Heart right ventricle (tissue), 16 donors: ENCODE data around the gene NVL. TPM values are rescaled to one million over a fixed set of nuclear protein-coding genes. Genes with fewer than 3 reads are reported as not detected.

ENCODE experiments used
- ATAC-seq, 8 donors: fragments of 200-7000 bp; cut with Tn5 transposase; one replicate each; pipeline ENCODE4 v1.9.1; 2020; ENCODE audit warnings: mild to moderate bottlenecking in 8 of 8, moderate library complexity in 8 of 8, moderate number of reproducible peaks in 1 of 8
- DNase-seq, 2 donors: peaks; one replicate each; pipeline ENCODE4 v3.0.0-alpha.2; 2020
- H3K27ac ChIP-seq, 10 donors: fragments of 200-600 bp; sonication (generic) in 2 of 10; one replicate each; pipeline versions ENCODE4 v1.5.0 to v1.8.0; 2020 to 2022; ENCODE audit warnings: mild to moderate bottlenecking in 3 of 10
- H3K27me3 ChIP-seq, 7 donors: fragments of 200-600 bp; one replicate each; pipeline ENCODE4 v1.8.0; 2021 to 2022; ENCODE audit warnings: mild to moderate bottlenecking in 2 of 7
- H3K36me3 ChIP-seq, 9 donors: fragments of 200-600 bp; sonication (generic) in 1 of 9; one replicate each; pipeline versions ENCODE4 v1.5.0 to v1.8.0; 2020 to 2022; ENCODE audit warnings: mild to moderate bottlenecking in 2 of 9
- H3K4me1 ChIP-seq, 9 donors: fragments of 200-600 bp; sonication (generic) in 1 of 9; one replicate each; pipeline versions ENCODE4 v1.5.0 to v1.8.0; 2020 to 2022; ENCODE audit warnings: mild to moderate bottlenecking in 4 of 9
- H3K4me3 ChIP-seq, 10 donors: fragments of 200-600 bp; sonication (generic) in 2 of 10; one replicate each; pipeline versions ENCODE4 v1.5.0 to v1.8.0; 2020 to 2022; ENCODE audit warnings: mild to moderate bottlenecking in 7 of 10, moderate library complexity in 2 of 10
- H3K9me3 ChIP-seq, 11 donors: fragments of 200-600 bp in 10 of 11; sonication (generic) in 2 of 11; one replicate each; pipeline versions ENCODE4 v1.5.0 to v1.8.0; 2013 to 2022; ENCODE audit warnings: mild to moderate bottlenecking in 2 of 11, control low read depth in 1 of 11, moderate library complexity in 1 of 11
- WGBS, 2 donors: extraction: QIAGEN DNeasy Blood & Tissue Kit; methylation state at CpG; one replicate each; pipeline ENCODE4 v1.1.7; 2013; ENCODE audit warnings: inconsistent platforms in 1 of 2; 5-methylcytosine and 5-hydroxymethylcytosine counted together
- intact Hi-C, 10 donors: fragments of 100-400 bp; cut with DNase I; formaldehyde crosslinking; loops; one replicate each; pipeline versions ENCODE4 v1.11.1 to v1.14.2; 2022
- polyA plus RNA-seq, 2 donors: library from polyadenylated mRNA; stranded (reverse); fragments of 200-250 nt; gene quantifications; one replicate each; pipeline ENCODE4 v1.2.3, GENCODE V29; 2013
- total RNA-seq, 10 donors: library from RNA; stranded (reverse); fragmentation: NEBNext Ultra II Directional in 3 of 10; extraction: Animal tissue kit (Norgen Biotek cat#: 25700) in 3 of 10; gene quantifications; one replicate each; pipeline versions ENCODE4 v1.2.1 to v1.2.4, GENCODE V29; 2021 to 2023
- TF ChIP-seq, protein P1 (sequence below), 9 donors: fragments of 200-600 bp; sonication (generic) in 2 of 9; IDR thresholded peaks; one replicate each; pipeline versions ENCODE4 v1.5.0 to v1.8.0; 2021 to 2022; ENCODE audit warnings: antibody characterized with exemption in 9 of 9, mild to moderate bottlenecking in 5 of 9, moderate library complexity in 1 of 9
- donor health status: Arrhythmogenic right ventricular cardiomyopathy.
- donor health status: ischemic (EF 13 %, LVEDD 7.1; RV severe dilation, severe dysfunction).
- donor health status: healthy with polysubstance abuse.
- donor health status: DM: no; HTN: yes; CAD: no.
- donor health status: DM: no; HTN: no; CAD: no.
- donor health status: ischemic (EF 25% LVEDD 6.9; RV normal size, moderate dysfunction).
- donor health status: ischemic (EF 25% LVEDD 5.7; RV mildly dilated, moderate dysfunction).
- donor health status: healthy.
- donor health status: DM: yes; HTN: yes; CAD: no.
- donor health status: Ischemic cardiomyopathy.
- donor health status: ischemic (EF 35%, LVEDD 5.7; RV mildly dilated, moderate dysfunction).
- donor health status: nonischemic (EF 11% LVEDD 7.7; RV severe dilation, severe dysfunction).
- donor health status: DM: yes; HTN: yes; CAD: no.
- donor health status: PGD.
- donor health status: ischemic (EF 29% LVEDD 5.4; RV normal size, mild dysfunction).
- donor health status: nonischemic (EF 23%, LVEDD 6.1; RV moderate dilation, normal function).

Gene NVL
- total and polyA plus RNA-seq, 12 donors, result 7.7 to 37.3 (median 10.5) TPM

DNA sequence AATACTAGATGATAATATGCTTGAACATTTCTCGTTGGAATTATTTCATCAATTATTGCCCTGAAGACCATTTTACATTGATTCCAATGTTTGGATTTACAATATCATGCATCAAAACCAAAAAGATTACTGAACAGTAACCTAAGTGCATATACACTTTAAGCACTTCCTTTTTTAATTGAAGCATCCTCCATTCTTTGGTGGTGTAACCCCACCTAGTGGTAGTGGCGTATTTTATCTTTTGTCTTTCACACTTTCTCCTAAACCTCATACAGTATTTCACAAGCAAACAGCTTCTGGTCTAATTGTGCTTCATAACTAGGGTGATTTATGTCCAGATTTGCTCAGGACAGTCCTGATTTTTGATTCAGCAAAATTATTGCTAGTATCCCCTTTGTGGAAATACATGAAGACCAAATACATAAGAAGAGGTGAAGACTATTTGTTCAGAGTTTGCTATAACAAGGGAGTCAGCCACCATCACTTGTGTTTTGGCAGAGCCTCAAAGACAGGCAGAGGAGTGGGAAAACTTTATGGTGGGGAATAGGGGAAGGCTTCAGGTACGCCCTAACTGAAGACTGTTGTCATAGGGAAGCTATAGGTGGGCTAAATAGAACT is 3.4 kb upstream of the NVL start:
- ATAC-seq, result peak in 2 of 8 donors; percentile 38 to 43
- no peak overlapping the region for H3K27ac ChIP-seq
- intact Hi-C loops, result loop anchor here in 9 of 10 donors (1.0 to 10.0 kb wide), 8 partner anchors 216 to 639 kb away; partner anchors contain the start of gene FBXO28 (in 3 of the 9)
- no peaks in the 10 kb centered on the region for H3K36me3 ChIP-seq
- peaks cover 5 to 25% (median 18%) of the 10 kb centered on the region in 9 donors for H3K4me1 ChIP-seq
- H3K9me3 ChIP-seq, result no peaks in the 10 kb centered on the region
- peaks cover 0 to 3% (median 0%) of the 10 kb centered on the region in 7 donors for H3K27me3 ChIP-seq
- TF ChIP-seq, protein P1, sequence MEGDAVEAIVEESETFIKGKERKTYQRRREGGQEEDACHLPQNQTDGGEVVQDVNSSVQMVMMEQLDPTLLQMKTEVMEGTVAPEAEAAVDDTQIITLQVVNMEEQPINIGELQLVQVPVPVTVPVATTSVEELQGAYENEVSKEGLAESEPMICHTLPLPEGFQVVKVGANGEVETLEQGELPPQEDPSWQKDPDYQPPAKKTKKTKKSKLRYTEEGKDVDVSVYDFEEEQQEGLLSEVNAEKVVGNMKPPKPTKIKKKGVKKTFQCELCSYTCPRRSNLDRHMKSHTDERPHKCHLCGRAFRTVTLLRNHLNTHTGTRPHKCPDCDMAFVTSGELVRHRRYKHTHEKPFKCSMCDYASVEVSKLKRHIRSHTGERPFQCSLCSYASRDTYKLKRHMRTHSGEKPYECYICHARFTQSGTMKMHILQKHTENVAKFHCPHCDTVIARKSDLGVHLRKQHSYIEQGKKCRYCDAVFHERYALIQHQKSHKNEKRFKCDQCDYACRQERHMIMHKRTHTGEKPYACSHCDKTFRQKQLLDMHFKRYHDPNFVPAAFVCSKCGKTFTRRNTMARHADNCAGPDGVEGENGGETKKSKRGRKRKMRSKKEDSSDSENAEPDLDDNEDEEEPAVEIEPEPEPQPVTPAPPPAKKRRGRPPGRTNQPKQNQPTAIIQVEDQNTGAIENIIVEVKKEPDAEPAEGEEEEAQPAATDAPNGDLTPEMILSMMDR (IDR thresholded peaks at IDR 0.05), result peak; percentile 17 to 71 (median 62)
- H3K4me3 ChIP-seq, result no peak overlapping the region
- peak in 1 of 2 donors; percentile 21 for DNase-seq
- 20% methylated on average over 3 of the region's 3 CpGs for WGBS, 2 donors

DNA sequence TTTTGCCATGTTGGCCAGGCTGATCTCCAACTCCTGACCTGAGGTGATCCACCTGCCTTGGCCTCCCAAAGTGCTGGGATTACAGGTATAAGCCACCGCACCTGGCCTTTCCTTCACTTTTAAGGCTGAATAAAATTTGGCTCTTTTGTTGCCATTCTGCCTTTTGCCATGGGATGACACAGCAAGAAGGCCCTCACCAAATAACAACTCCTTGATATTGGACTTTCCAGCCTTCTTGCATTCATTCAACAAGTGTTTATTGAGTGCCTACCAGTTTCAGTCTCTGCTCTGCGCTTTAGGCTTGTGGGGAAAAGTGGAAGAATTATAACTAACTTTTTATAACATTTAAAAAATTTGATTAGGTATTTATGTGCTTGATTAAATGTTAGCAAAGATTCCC is 1.9 kb upstream of the NVL start:
- TF ChIP-seq, protein P1 (IDR thresholded peaks at IDR 0.05), result no peak
- 94 to 100% methylated on average over 2 of the region's 2 CpGs for WGBS, 2 donors
- Histone ChIP-seq H3K9me3 (no peaks in the 10 kb centered on the region), H3K4me1 (peaks cover 5 to 31% (median 19%) of the 10 kb centered on the region in 9 donors), H3K4me3 (no peak overlapping the region), H3K36me3 (peaks cover 0 to 4% (median 0%) of the 10 kb centered on the region in 9 donors), H3K27me3 (no peaks in the 10 kb centered on the region), H3K27ac (no peak overlapping the region)
- no peak for ATAC-seq
- DNase-seq, result no peak
- intact Hi-C loops, result loop anchor here (2.0 to 10.0 kb wide), 7 partner anchors 215 to 637 kb away; partner anchors contain the start of gene FBXO28 (in 5 of the 10)

DNA sequence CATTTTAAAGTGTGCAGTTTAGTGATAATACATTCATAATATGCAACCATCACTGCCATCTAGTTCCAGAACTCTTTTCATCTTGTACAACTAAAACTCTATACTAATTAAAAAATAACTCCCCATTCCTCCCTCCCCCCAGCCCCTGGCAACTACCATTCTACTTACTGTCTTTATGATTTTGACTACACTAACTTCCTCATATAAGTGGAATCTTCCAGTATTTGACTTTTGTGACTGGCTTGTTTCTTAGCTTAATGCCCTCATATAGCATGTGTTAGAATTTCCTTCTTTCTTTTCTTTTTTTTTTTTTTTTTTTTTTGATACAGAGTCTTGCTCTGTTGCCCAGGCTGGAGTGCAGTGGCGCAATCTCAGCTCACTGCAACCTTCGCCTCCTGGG is 1.4 kb upstream of the NVL start:
- WGBS, 2 donors, result 97 to 100% methylated on average over 2 of the region's 2 CpGs
- Histone ChIP-seq H3K27me3 (no peaks in the 10 kb centered on the region), H3K4me1 (peaks cover 5 to 33% (median 21%) of the 10 kb centered on the region in 9 donors), H3K9me3 (no peaks in the 10 kb centered on the region), H3K4me3 (peak overlapping the region in 1 of 10 donors; percentile 95), H3K36me3 (peaks cover 0 to 8% (median 0%) of the 10 kb centered on the region in 9 donors), H3K27ac (peak overlapping the region in 1 of 10 donors; percentile 88)
- DNase-seq (no peak), ATAC-seq (no peak)
- intact Hi-C loops, result loop anchor here in 8 of 10 donors (2.0 to 10.0 kb wide), 6 partner anchors 214 to 637 kb away; partner anchors contain the start of gene FBXO28 (in 3 of the 8)
- TF ChIP-seq, protein P1 (IDR thresholded peaks at IDR 0.05), result no peak

DNA sequence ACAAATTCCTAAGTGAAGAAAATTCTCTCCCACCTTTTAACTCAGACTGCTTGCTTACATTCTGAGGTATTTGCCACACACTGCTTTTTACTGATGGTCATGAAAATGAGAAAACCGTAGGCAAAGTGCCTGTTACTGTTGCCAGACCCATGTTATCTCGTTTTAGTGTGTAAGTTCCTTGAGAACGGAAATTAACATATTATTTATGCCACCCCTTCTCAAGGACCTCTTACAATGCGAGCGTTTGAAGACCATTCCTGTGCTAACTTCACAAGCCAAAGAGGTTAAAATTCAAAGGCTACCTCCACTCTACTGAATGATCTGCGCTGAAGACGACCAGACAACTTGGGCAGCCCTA is 509 bp downstream of the NVL start:
- peaks cover 0 to 25% (median 3%) of the 10 kb centered on the region in 9 donors for H3K36me3 ChIP-seq
- intact Hi-C loops, result loop anchor here in 2 of 10 donors (5.0 to 10.0 kb wide), 2 partner anchors 142 to 165 kb away; no protein-coding TSS in a partner anchor
- no peak for DNase-seq
- peaks cover 5 to 35% (median 21%) of the 10 kb centered on the region in 9 donors for H3K4me1 ChIP-seq
- H3K27ac ChIP-seq, result peak overlapping the region in 9 of 10 donors; percentile 88 to 99 (median 94)
- H3K4me3 ChIP-seq, result peak overlapping the region; percentile 61 to 97 (median 81)
- 0 to 1% methylated on average over 7 of the region's 7 CpGs for WGBS, 2 donors
- no peak for ATAC-seq
- no peaks in the 10 kb centered on the region for H3K27me3 ChIP-seq
- H3K9me3 ChIP-seq, result no peaks in the 10 kb centered on the region
- TF ChIP-seq, protein P1 (IDR thresholded peaks at IDR 0.05), result no peak
